Measurements from ENCODE around the gene MITF. TPM values are rescaled to one million over a fixed set of nuclear protein-coding genes. Genes with fewer than 3 reads are reported as not detected.

Gene MITF
- polyA plus RNA-seq, 1 of the 3 experiments (the other 2 are of a cell fraction) = 1.7 TPM

GRCh38 chr3:69748503-69748902 lies 9.2 kb downstream of the MITF start:
- Histone ChIP-seq H3K4me3 (ENCODE audit: low read depth in 2 of 2, low read length in 1 of 2) (no peak overlapping the region), H2AFZ (ENCODE audit: low read depth) (no peak overlapping the region), H3F3A (replicated peaks; ENCODE audit: insufficient read depth) (no peaks in the 10 kb centered on the region), H3K27me3 (ENCODE audit: insufficient read depth) (no peaks in the 10 kb centered on the region), H3K4me2 (no peak overlapping the region), H3K9me3 (no peaks in the 10 kb centered on the region), H3K36me3 (replicated peaks in 1 of 2; ENCODE audit: control insufficient read depth in 1 of 2, insufficient read depth in 2 of 2, low read length in 1 of 2) (no peaks in the 10 kb centered on the region), H4K20me1 (ENCODE audit: insufficient read depth) (no peaks in the 10 kb centered on the region), H3K27ac (ENCODE audit: low read depth in 2 of 2, low read length in 1 of 2) (no peak overlapping the region), H3K9ac (no peak overlapping the region), H3K9me2 (no peaks in the 10 kb centered on the region), H3K79me2 (ENCODE audit: insufficient read depth) (no peaks in the 10 kb centered on the region), H3K4me1 (ENCODE audit: control insufficient read depth in 1 of 2, insufficient read depth in 2 of 2, low read depth in 1 of 2, low read length in 1 of 2) (no peaks in the 10 kb centered on the region; a peak in 1 of 4 replicates)
- no peak for DNase-seq
- ChIA-PET CTCF (interaction anchor here (1.3 to 1.4 kb wide), 2 partner anchors 10 to 15 kb away, joined by 3 read pairs; no protein-coding TSS in a partner anchor), POLR2A (no interaction called here)
- TF ChIP-seq TCF12 (IDR thresholded peaks at IDR 0.05) (no peak), FOSL2 (IDR thresholded peaks at IDR 0.05; ENCODE audit: borderline replicate concordance, low read depth) (no peak), NFIC (IDR thresholded peaks at IDR 0.05; ENCODE audit: borderline replicate concordance) (no peak), SMC3 (IDR thresholded peaks at IDR 0.05; ENCODE audit: low read depth, low read length) (no peak), PBX3 (IDR thresholded peaks at IDR 0.05) (no peak), SIN3A (IDR thresholded peaks at IDR 0.05; ENCODE audit: borderline replicate concordance, low read depth, low read length) (no peak), RFX5 (IDR thresholded peaks at IDR 0.05; ENCODE audit: low read length) (no peak), GABPA (IDR thresholded peaks at IDR 0.05; ENCODE audit: low read depth) (no peak), RCOR1 (IDR thresholded peaks at IDR 0.05; ENCODE audit: low read length) (no peak)
- 100% methylated on average over 2 of the region's 2 CpGs for WGBS (ENCODE audit: low lambda C conversion rate)

DNA sequence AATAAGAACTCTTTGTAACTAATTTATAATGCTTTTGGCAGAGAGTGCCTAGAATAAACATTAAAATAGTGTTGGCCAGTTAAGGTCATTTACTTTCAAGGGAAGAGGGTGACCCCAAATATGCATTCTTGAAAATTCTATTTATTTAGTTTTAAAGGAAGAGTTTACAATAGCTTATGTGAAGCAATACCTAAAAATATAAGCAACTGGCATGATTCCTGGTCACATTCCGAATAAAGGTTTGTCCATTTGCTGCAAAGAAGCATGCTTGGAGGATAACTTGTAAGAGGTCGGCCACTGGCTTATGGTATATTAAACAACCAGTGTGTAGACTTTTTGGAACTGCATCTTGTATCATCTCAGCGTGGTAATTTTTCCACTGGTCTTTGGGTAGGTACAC lies 10.2 kb downstream of the MITF start:
- ChIA-PET POLR2A (no interaction called here), CTCF (interaction anchor here (1.4 kb wide), 1 partner anchor 16 kb away, joined by 3 read pairs; no protein-coding TSS in a partner anchor)
- Histone ChIP-seq H3F3A (replicated peaks; ENCODE audit: insufficient read depth) (no peaks in the 10 kb centered on the region), H3K9me3 (no peaks in the 10 kb centered on the region), H3K4me3 (ENCODE audit: low read depth in 2 of 2, low read length in 1 of 2) (no peak overlapping the region), H3K4me1 (ENCODE audit: control insufficient read depth in 1 of 2, insufficient read depth in 2 of 2, low read depth in 1 of 2, low read length in 1 of 2) (no peaks in the 10 kb centered on the region; a peak in 1 of 4 replicates), H3K9me2 (no peaks in the 10 kb centered on the region), H2AFZ (ENCODE audit: low read depth) (no peak overlapping the region), H3K4me2 (no peak overlapping the region), H3K36me3 (replicated peaks in 1 of 2; ENCODE audit: control insufficient read depth in 1 of 2, insufficient read depth in 2 of 2, low read length in 1 of 2) (no peaks in the 10 kb centered on the region), H3K27me3 (ENCODE audit: insufficient read depth) (no peaks in the 10 kb centered on the region), H4K20me1 (ENCODE audit: insufficient read depth) (no peaks in the 10 kb centered on the region), H3K9ac (no peak overlapping the region), H3K79me2 (ENCODE audit: insufficient read depth) (no peaks in the 10 kb centered on the region), H3K27ac (ENCODE audit: low read depth in 2 of 2, low read length in 1 of 2) (no peak overlapping the region)
- no peak for DNase-seq
- 98% methylated on average over 3 of the region's 3 CpGs for WGBS (ENCODE audit: low lambda C conversion rate)
- no peak for TF ChIP-seq GATA2 (CRISPR knock-in tag; IDR thresholded peaks at IDR 0.05)
- no peak for TF ChIP-seq CHD2 (IDR thresholded peaks at IDR 0.05; ENCODE audit: low read length, partially characterized antibody)

DNA sequence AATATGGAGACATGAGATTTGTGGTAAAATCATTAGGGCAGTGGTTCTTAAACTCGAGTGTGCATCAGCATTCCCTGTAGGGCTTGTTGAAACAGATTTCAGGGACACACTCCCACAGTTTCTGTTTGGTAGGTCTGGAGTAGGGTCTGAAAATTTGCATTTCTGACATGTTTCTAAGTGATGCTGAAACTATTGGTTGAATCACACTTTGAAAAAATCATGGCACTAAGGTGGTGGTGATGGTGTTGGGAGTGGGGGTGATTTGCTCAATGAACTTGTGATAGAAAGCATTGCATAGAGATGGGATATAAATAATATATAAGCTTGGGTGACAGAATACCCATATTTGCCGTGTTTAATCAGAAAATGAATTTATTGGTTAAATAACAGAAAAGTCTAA lies 11.3 kb downstream of the MITF start:
- Histone ChIP-seq H3K36me3 (replicated peaks in 1 of 2; ENCODE audit: control insufficient read depth in 1 of 2, insufficient read depth in 2 of 2, low read length in 1 of 2) (no peaks in the 10 kb centered on the region), H2AFZ (ENCODE audit: low read depth) (no peak overlapping the region), H4K20me1 (ENCODE audit: insufficient read depth) (no peaks in the 10 kb centered on the region), H3K9me3 (no peaks in the 10 kb centered on the region), H3K27ac (ENCODE audit: low read depth in 2 of 2, low read length in 1 of 2) (no peak overlapping the region), H3K4me1 (ENCODE audit: control insufficient read depth in 1 of 2, insufficient read depth in 2 of 2, low read depth in 1 of 2, low read length in 1 of 2) (no peaks in the 10 kb centered on the region; a peak in 1 of 4 replicates), H3K9me2 (no peaks in the 10 kb centered on the region), H3K9ac (no peak overlapping the region), H3K4me2 (no peak overlapping the region), H3K79me2 (ENCODE audit: insufficient read depth) (no peaks in the 10 kb centered on the region), H3K27me3 (ENCODE audit: insufficient read depth) (no peaks in the 10 kb centered on the region), H3K4me3 (ENCODE audit: low read depth in 2 of 2, low read length in 1 of 2) (no peak overlapping the region), H3F3A (replicated peaks; ENCODE audit: insufficient read depth) (no peaks in the 10 kb centered on the region)
- DNase-seq = no peak
- CTCF ChIA-PET = no interaction called here
- 80% methylated on average over 2 of the region's 2 CpGs for WGBS (ENCODE audit: low lambda C conversion rate)
- POLR2A ChIA-PET = no interaction called here
- TF ChIP-seq FOXJ3 (CRISPR knock-in tag; IDR thresholded peaks at IDR 0.05) (no peak), NFIC (IDR thresholded peaks at IDR 0.05; ENCODE audit: borderline replicate concordance) (no peak), USF1 (IDR thresholded peaks at IDR 0.05; ENCODE audit: borderline replicate concordance, low read depth) (no peak), MAX (IDR thresholded peaks at IDR 0.05; ENCODE audit: low read depth) (no peak), RXRA (IDR thresholded peaks at IDR 0.05; ENCODE audit: borderline replicate concordance, low read depth) (no peak), MEF2A (IDR thresholded peaks at IDR 0.05; ENCODE audit: borderline replicate concordance, low read depth) (no peak), SIN3A (IDR thresholded peaks at IDR 0.05; ENCODE audit: borderline replicate concordance, low read depth, low read length) (no peak), PBX3 (IDR thresholded peaks at IDR 0.05) (no peak), MXI1 (IDR thresholded peaks at IDR 0.05; ENCODE audit: low read depth, low read length) (no peak), YY1 (IDR thresholded peaks at IDR 0.05; ENCODE audit: low read depth) (no peak)
- TF ChIP-seq, protein P1, sequence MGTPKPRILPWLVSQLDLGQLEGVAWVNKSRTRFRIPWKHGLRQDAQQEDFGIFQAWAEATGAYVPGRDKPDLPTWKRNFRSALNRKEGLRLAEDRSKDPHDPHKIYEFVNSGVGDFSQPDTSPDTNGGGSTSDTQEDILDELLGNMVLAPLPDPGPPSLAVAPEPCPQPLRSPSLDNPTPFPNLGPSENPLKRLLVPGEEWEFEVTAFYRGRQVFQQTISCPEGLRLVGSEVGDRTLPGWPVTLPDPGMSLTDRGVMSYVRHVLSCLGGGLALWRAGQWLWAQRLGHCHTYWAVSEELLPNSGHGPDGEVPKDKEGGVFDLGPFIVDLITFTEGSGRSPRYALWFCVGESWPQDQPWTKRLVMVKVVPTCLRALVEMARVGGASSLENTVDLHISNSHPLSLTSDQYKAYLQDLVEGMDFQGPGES (IDR thresholded peaks at IDR 0.05; ENCODE audit: low read depth, low read length) = no peak
